PC-9 (cell line): ENCODE results near the gene GALNT14. TPM values are rescaled to one million over a fixed set of nuclear protein-coding genes. Genes with fewer than 3 reads are reported as not detected.

Experiments used
- BruUV-seq: library from RNA; stranded (reverse); fragments of 400-500 nt; replicated peaks from 2 replicates; lab custom pipeline; 2021; lab: Mats Ljungman, UMichigan
- CTCF ChIA-PET: fragments of 300-600 bp; sonication (Branson Sonifier 250); formaldehyde crosslinking; loops from one replicate; lab custom pipeline; 2022; ENCODE audit warnings: antibody characterized with exemption; lab: Charles Lee
- POLR2A ChIA-PET: fragments of 300-600 bp; sonication (Branson Sonifier 250); formaldehyde crosslinking; loops from one replicate; lab custom pipeline; 2022; ENCODE audit warnings: antibody characterized with exemption; ENCODE audit not compliant: unreplicated experiment; lab: Charles Lee
- DNase-seq, 2 experiments: peaks; one replicate each; pipeline versions ENCODE4 v3.0.0 to v3.0.0-alpha.2; 2015 to 2022; ENCODE audit warnings: mixed read lengths in 1 of 2
- H2AFZ ChIP-seq: fragments of 200-600 bp; sonication (generic); 2 replicates; pipeline ENCODE4 v1.8.1; 2017; ENCODE audit warnings: antibody characterized with exemption
- H3F3A ChIP-seq: fragments of 200-600 bp; sonication (generic); 2 replicates; pipeline ENCODE4 v1.8.1; 2017; ENCODE audit warnings: antibody characterized with exemption, mild to moderate bottlenecking, low read depth; ENCODE audit not compliant: insufficient read depth
- H3K27ac ChIP-seq: fragments of 200-600 bp; sonication (generic); 2 replicates; pipeline ENCODE4 v1.6.1; 2016; ENCODE audit warnings: mixed run types
- H3K27me3 ChIP-seq: fragments of 200-600 bp; sonication (generic); 2 replicates; pipeline ENCODE4 v1.6.1; 2016; ENCODE audit warnings: low read depth, mixed run types; ENCODE audit not compliant: insufficient read depth
- H3K36me3 ChIP-seq: fragments of 200-600 bp; sonication (generic); 2 replicates; pipeline ENCODE4 v1.6.1; 2016; ENCODE audit warnings: low read depth, mixed run types
- H3K4me1 ChIP-seq: fragments of 200-600 bp; sonication (generic); replicated peaks from 2 replicates; pipeline ENCODE4 v1.6.1; 2016; ENCODE audit warnings: mixed run types; ENCODE audit not compliant: insufficient read depth
- H3K4me2 ChIP-seq: fragments of 200-600 bp; sonication (generic); 2 replicates; pipeline ENCODE4 v1.6.1; 2017; ENCODE audit warnings: mixed run types
- H3K4me3 ChIP-seq: fragments of 200-600 bp; sonication (generic); 2 replicates; pipeline ENCODE4 v1.6.1; 2016; ENCODE audit warnings: mixed run types
- H3K79me2 ChIP-seq: fragments of 200-600 bp; sonication (generic); 2 replicates; pipeline ENCODE4 v1.6.1; 2017; ENCODE audit warnings: low read depth, mixed run types
- H3K9me2 ChIP-seq: fragments of 200-600 bp; sonication (generic); 2 replicates; pipeline ENCODE4 v1.8.1; 2017; ENCODE audit warnings: mild to moderate bottlenecking; ENCODE audit not compliant: insufficient read depth
- H3K9me3 ChIP-seq: fragments of 200-600 bp; sonication (generic); 2 replicates; pipeline ENCODE4 v1.8.1; 2016; ENCODE audit warnings: low read depth; ENCODE audit not compliant: insufficient read depth
- H4K20me1 ChIP-seq: fragments of 200-600 bp; sonication (generic); 2 replicates; pipeline ENCODE4 v1.8.1; 2017; ENCODE audit not compliant: insufficient read depth
- CTCF ChIP-seq: fragments of 200-600 bp; sonication (generic); conservative IDR thresholded peaks from 2 replicates; pipeline ENCODE4 v1.6.1; 2017; ENCODE audit warnings: mixed run types, antibody characterized with exemption, mild to moderate bottlenecking, moderate library complexity
- EZH2 ChIP-seq: fragments of 200-600 bp; sonication (generic); IDR thresholded peaks from 2 replicates; pipeline ENCODE4 v1.8.0; 2017; ENCODE audit warnings: antibody characterized with exemption, low read depth
- intact Hi-C: fragments of 100-400 bp; cut with micrococcal nuclease; formaldehyde crosslinking; loops from one replicate; pipeline ENCODE4 v1.10.0; 2022; ENCODE audit not compliant: unreplicated experiment
- total RNA-seq: library from RNA; stranded (reverse); gene quantifications from 2 replicates; pipeline ENCODE4 v1.2.3, GENCODE V29; 2021

The GALNT14 gene
- total RNA-seq, 1 experiment from 2014 or later: 3.1 TPM

GRCh38 chr2:31176742-31177141 is 38.5 kb upstream of the GALNT14 start:
- no peaks in the 10 kb centered on the region for H4K20me1 ChIP-seq
- H3K79me2 ChIP-seq: no peaks in the 10 kb centered on the region
- no peaks in the 10 kb centered on the region for H3K36me3 ChIP-seq
- no peak overlapping the region for H3K4me3 ChIP-seq
- intact Hi-C loops: no loop called here
- H3K27me3 ChIP-seq: peaks cover 11% of the 10 kb centered on the region; the same call in 1 of the 2 replicates
- H3K4me1 ChIP-seq: no peaks in the 10 kb centered on the region
- ChIA-PET CTCF (no interaction called here), POLR2A (no interaction called here)
- H3K4me2 ChIP-seq: no peak overlapping the region
- H3K9me3 ChIP-seq: no peaks in the 10 kb centered on the region; the same call in 1 of the 2 replicates
- no peak overlapping the region for H2AFZ ChIP-seq
- no peak for DNase-seq
- TF ChIP-seq CTCF: no peak
- BruUV-seq: no TSS peak
- H3K9me2 ChIP-seq: no peaks in the 10 kb centered on the region
- no peaks in the 10 kb centered on the region for H3F3A ChIP-seq
- no peak overlapping the region for H3K27ac ChIP-seq

GRCh38 chr2:31171142-31171541 is 32.9 kb upstream of the GALNT14 start:
- POLR2A ChIA-PET: no interaction called here
- intact Hi-C loops: no loop called here
- H2AFZ ChIP-seq: no peak overlapping the region
- no peaks in the 10 kb centered on the region for H3K9me2 ChIP-seq
- no TSS peak for BruUV-seq
- no peaks in the 10 kb centered on the region for H3K79me2 ChIP-seq
- TF ChIP-seq EZH2: no peak
- no peak for TF ChIP-seq CTCF
- no peaks in the 10 kb centered on the region for H3F3A ChIP-seq
- no peaks in the 10 kb centered on the region for H3K36me3 ChIP-seq
- H3K4me2 ChIP-seq: no peak overlapping the region
- no peaks in the 10 kb centered on the region for H3K27me3 ChIP-seq
- no peaks in the 10 kb centered on the region for H3K4me1 ChIP-seq
- no peaks in the 10 kb centered on the region for H3K9me3 ChIP-seq
- no peak overlapping the region for H3K27ac ChIP-seq
- DNase-seq: no peak
- no peak overlapping the region for H3K4me3 ChIP-seq
- H4K20me1 ChIP-seq: no peaks in the 10 kb centered on the region
- CTCF ChIA-PET: interaction anchor here (0.5 to 1.8 kb wide), 2 partner anchors 50 to 460 kb away, joined by 3 to 8 read pairs; no protein-coding TSS in a partner anchor

- Histone ChIP-seq H3K4me3 (no peak overlapping the region), H3K27me3 (no peaks in the 10 kb centered on the region), H3K4me1 (no peaks in the 10 kb centered on the region), H4K20me1 (no peaks in the 10 kb centered on the region), H3K9me2 (no peaks in the 10 kb centered on the region; the same call in 1 of the 2 replicates), H3F3A (no peaks in the 10 kb centered on the region), H3K4me2 (no peak overlapping the region), H3K27ac (no peak overlapping the region), H2AFZ (no peak overlapping the region), H3K79me2 (no peaks in the 10 kb centered on the region), H3K36me3 (no peaks in the 10 kb centered on the region), H3K9me3 (no peaks in the 10 kb centered on the region)
- peak; percentile 42 to 53 for DNase-seq
- TF ChIP-seq EZH2: no peak
- TF ChIP-seq CTCF: peak; percentile 99
- intact Hi-C loops: loop anchor here (1.0 kb wide), 5 partner anchors 163 to 1005 kb away; no protein-coding TSS in a partner anchor
- ChIA-PET POLR2A (no interaction called here), CTCF (interaction anchor here (0.7 to 1.8 kb wide), 3 partner anchors 159 to 459 kb away, joined by 3 to 8 read pairs (median 3); no protein-coding TSS in a partner anchor)
- BruUV-seq: no TSS peak
Measured at GRCh38 chr2:31170071-31170698, 31.9 kb upstream of the GALNT14 start.
